Measurements from ENCODE around the gene IFNGR2.

GRCh38 chr21:33424214-33424613, 21.0 kb downstream of the IFNGR2 start:
- TF ChIP-seq, protein P1, sequence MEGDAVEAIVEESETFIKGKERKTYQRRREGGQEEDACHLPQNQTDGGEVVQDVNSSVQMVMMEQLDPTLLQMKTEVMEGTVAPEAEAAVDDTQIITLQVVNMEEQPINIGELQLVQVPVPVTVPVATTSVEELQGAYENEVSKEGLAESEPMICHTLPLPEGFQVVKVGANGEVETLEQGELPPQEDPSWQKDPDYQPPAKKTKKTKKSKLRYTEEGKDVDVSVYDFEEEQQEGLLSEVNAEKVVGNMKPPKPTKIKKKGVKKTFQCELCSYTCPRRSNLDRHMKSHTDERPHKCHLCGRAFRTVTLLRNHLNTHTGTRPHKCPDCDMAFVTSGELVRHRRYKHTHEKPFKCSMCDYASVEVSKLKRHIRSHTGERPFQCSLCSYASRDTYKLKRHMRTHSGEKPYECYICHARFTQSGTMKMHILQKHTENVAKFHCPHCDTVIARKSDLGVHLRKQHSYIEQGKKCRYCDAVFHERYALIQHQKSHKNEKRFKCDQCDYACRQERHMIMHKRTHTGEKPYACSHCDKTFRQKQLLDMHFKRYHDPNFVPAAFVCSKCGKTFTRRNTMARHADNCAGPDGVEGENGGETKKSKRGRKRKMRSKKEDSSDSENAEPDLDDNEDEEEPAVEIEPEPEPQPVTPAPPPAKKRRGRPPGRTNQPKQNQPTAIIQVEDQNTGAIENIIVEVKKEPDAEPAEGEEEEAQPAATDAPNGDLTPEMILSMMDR (IDR thresholded peaks at IDR 0.05): no peak
- no peak for TF ChIP-seq POLR2A (IDR thresholded peaks at IDR 0.05)
